ENCODE results near the gene TMEFF2.

TMEFF2 gene

DNA sequence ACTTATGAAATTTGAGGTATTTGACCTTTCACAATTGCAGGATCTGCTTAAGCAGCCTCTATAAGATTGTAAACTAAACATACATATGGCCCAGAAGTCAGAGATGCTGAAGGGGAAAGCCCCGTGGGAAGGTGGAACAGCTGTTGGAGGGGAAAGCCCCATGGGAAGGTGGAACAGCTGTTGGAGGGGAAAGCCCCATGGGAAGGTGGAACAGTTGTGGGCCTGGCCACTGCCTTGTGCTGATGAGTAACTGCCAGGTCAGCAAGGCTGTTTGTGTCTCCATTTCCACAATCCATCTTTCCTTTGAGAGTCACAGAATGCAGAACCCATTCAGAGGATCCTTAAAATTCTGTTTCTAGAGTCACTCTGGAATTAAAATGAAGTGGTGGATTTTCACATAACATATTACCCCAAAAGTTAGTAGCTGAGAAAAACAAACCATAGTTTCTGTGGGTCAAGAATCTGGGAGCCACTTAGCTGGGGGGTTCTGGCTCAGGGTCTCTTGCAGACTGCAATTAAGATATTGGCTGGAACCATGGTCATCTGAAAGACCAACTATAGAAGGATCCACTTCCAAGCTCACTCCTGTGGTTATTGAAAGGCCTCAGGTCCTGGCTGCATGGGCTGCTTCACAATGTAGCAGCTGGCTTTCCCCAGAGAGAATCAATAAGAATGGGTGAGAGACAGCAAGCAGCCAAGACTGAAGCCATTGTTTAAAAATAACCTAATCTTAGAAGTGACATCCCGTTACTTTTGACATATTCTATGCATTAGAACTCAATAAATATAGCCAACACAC is 261.2 kb downstream of the TMEFF2 start:
- Histone ChIP-seq H3K4me3 (ENCODE audit: low read depth, low read length) (no peak overlapping the region), H3K27me3 (replicated peaks) (no peaks in the 10 kb centered on the region), H3K27ac (no peak overlapping the region), H3K36me3 (replicated peaks) (no peaks in the 10 kb centered on the region)
- peak; percentile 17 for DNase-seq
- TF ChIP-seq, protein P1, sequence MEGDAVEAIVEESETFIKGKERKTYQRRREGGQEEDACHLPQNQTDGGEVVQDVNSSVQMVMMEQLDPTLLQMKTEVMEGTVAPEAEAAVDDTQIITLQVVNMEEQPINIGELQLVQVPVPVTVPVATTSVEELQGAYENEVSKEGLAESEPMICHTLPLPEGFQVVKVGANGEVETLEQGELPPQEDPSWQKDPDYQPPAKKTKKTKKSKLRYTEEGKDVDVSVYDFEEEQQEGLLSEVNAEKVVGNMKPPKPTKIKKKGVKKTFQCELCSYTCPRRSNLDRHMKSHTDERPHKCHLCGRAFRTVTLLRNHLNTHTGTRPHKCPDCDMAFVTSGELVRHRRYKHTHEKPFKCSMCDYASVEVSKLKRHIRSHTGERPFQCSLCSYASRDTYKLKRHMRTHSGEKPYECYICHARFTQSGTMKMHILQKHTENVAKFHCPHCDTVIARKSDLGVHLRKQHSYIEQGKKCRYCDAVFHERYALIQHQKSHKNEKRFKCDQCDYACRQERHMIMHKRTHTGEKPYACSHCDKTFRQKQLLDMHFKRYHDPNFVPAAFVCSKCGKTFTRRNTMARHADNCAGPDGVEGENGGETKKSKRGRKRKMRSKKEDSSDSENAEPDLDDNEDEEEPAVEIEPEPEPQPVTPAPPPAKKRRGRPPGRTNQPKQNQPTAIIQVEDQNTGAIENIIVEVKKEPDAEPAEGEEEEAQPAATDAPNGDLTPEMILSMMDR (IDR thresholded peaks at IDR 0.05; ENCODE audit: low read depth, low read length, missing control alignments) = no peak
- in situ Hi-C loops (cut with HindIII; ENCODE audit: low pct_ligation_motif_present, low sequenced_read_pairs) = no loop called here

DNA sequence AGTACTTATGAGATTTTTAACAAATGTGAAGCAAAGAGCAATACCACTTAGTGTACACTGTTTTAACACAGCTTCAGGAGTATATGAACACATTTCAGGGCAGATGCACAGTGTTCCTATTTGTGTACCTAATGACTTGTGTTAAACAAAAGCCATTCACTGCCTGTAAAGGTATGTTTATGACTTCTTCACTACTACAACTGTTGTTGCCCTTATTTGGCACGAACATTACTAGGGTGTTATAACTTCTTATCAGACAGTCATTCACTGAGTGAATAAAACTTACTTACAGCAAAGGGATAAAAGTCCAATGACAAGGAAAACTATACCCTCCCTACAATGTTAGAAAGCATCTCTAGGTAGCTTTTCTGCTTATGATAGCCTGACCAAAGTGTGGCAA is 262.4 kb downstream of the TMEFF2 start:
- DNase-seq = no peak
- TF ChIP-seq, protein P1 (IDR thresholded peaks at IDR 0.05; ENCODE audit: low read depth, low read length, missing control alignments) = no peak
- Histone ChIP-seq H3K27ac (no peak overlapping the region), H3K27me3 (replicated peaks) (no peaks in the 10 kb centered on the region), H3K4me3 (ENCODE audit: low read depth, low read length) (no peak overlapping the region), H3K36me3 (replicated peaks) (no peaks in the 10 kb centered on the region)
- in situ Hi-C loops (cut with HindIII; ENCODE audit: low pct_ligation_motif_present, low sequenced_read_pairs) = no loop called here

DNA sequence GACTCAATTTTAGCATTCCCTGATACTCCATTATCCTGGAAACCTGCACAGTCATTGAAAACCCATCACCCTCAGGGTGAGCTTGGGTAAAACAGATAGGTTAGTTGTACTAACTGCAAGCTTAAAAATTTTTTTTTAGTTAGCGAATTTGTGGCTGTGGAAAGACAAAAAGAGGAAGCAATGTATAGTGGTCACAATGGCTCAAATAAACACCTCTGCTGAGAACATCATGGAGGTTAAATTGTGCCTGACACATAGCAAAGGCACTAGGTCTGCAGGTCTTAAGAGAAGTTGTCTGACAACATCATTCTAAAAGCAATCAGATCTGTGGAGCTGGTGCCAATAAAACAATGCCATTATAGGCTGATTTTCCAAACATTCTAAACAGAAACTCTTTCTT is 263.4 kb downstream of the TMEFF2 start:
- Histone ChIP-seq H3K27ac (no peak overlapping the region), H3K27me3 (replicated peaks) (no peaks in the 10 kb centered on the region), H3K36me3 (replicated peaks) (no peaks in the 10 kb centered on the region), H3K4me3 (ENCODE audit: low read depth, low read length) (no peak overlapping the region)
- in situ Hi-C loops (cut with HindIII; ENCODE audit: low pct_ligation_motif_present, low sequenced_read_pairs) = no loop called here
- DNase-seq = no peak
- TF ChIP-seq, protein P1 (IDR thresholded peaks at IDR 0.05; ENCODE audit: low read depth, low read length, missing control alignments) = no peak

DNA sequence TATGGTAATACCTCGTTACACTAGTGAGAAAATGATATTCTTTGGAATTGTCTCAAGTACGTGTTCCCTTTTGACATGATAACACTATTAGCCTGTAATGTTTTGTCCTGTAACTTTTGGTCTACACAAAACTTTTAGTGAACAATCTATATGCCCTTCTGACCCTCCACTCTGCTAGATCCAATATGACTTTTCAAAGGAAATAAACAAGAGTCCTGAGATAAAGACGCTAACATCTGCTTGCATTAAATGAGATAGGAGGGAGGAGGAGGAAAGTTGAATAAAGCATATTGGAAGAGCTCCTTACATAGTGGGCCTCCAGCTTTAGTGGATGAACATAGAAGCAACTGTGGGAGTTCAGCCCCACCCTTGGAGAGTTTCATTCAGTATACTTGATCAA is 264.5 kb downstream of the TMEFF2 start:
- no peak overlapping the region for H3K27ac ChIP-seq
- TF ChIP-seq, protein P1 (IDR thresholded peaks at IDR 0.05; ENCODE audit: low read depth, low read length, missing control alignments) = no peak
- H3K36me3 ChIP-seq (replicated peaks) = no peaks in the 10 kb centered on the region
- no peaks in the 10 kb centered on the region for H3K27me3 ChIP-seq (replicated peaks)
- DNase-seq = no peak
- no peak overlapping the region for H3K4me3 ChIP-seq (ENCODE audit: low read depth, low read length)
- in situ Hi-C loops (cut with HindIII; ENCODE audit: low pct_ligation_motif_present, low sequenced_read_pairs) = no loop called here

DNA sequence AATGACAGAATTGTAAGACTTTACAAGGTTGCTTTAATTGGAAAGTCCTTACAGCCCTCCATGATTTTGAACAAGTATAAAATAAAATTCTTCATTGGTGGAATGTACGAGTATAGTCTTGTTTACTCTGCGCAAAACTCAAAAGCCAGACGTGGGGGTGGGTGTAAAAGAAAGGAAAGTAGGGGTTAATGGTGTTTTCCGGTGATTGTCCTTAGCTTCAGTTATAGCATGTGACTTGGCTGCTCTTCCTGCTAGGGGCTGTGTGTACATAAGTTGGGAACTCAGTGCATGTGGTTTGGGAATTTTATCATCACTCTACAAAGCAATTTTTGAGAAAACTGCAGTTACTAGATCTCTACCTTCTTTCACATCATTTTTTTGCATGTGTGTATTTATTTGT is 265.4 kb downstream of the TMEFF2 start:
- no peaks in the 10 kb centered on the region for H3K27me3 ChIP-seq (replicated peaks)
- H3K27ac ChIP-seq = no peak overlapping the region
- in situ Hi-C loops (cut with HindIII; ENCODE audit: low pct_ligation_motif_present, low sequenced_read_pairs) = no loop called here
- no peak overlapping the region for H3K4me3 ChIP-seq (ENCODE audit: low read depth, low read length)
- H3K36me3 ChIP-seq (replicated peaks) = no peaks in the 10 kb centered on the region
- TF ChIP-seq, protein P1 (IDR thresholded peaks at IDR 0.05; ENCODE audit: low read depth, low read length, missing control alignments) = no peak
- DNase-seq = no peak

DNA sequence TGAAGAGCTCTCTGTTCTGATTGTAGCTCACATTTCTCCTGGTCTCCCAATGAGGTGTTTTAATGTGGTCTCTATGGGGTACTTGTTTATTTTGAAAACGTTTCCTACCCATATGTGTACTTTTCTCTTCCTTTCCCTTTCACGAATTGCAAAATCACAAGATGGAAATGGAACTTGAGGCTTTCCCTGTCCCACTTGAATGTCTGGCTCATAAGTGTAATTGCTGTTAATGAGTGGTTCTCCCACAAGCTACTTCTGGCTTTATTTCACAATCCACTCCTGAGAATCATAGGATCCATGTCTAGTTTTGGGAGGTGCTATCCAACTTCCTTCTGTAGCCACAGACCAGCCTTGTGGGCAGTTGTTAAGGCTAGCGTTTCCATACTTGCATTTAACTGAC is 266.7 kb downstream of the TMEFF2 start:
- no peaks in the 10 kb centered on the region for H3K27me3 ChIP-seq (replicated peaks)
- DNase-seq = peak; percentile 47
- no peak overlapping the region for H3K27ac ChIP-seq
- H3K36me3 ChIP-seq (replicated peaks) = no peaks in the 10 kb centered on the region
- TF ChIP-seq, protein P1 (IDR thresholded peaks at IDR 0.05; ENCODE audit: low read depth, low read length, missing control alignments) = no peak
- H3K4me3 ChIP-seq (ENCODE audit: low read depth, low read length) = no peak overlapping the region
- in situ Hi-C loops (cut with HindIII; ENCODE audit: low pct_ligation_motif_present, low sequenced_read_pairs) = no loop called here

All from brain microvascular endothelial cell (primary cell).